Neuron (in vitro differentiated cells): ENCODE results near the gene SV2B.
"Not testable (repeated sequence)": the region's sequence is repeated elsewhere in the genome, so short reads cannot be mapped to it uniquely, and the experiment has no call there.

Experiments used
- H2AFZ ChIP-seq: one replicate; pipeline ENCODE4 v1.6.1; 2013; ENCODE audit warnings: low read depth, mild to moderate bottlenecking, inconsistent platforms, low read length, moderate library complexity
- H3K27me3 ChIP-seq: one replicate; pipeline ENCODE4 v1.6.1; 2013; ENCODE audit warnings: low read length; ENCODE audit not compliant: insufficient read depth
- H3K36me3 ChIP-seq: one replicate; pipeline ENCODE4 v1.6.1; 2013; ENCODE audit warnings: low read length; ENCODE audit not compliant: insufficient read depth
- H3K4me1 ChIP-seq: one replicate; pipeline ENCODE4 v1.6.1; 2013; ENCODE audit warnings: low read length; ENCODE audit not compliant: insufficient read depth
- H3K4me3 ChIP-seq: 2 replicates; pipeline ENCODE4 v1.5.1; 2013; ENCODE audit warnings: mild to moderate bottlenecking, low read length, moderate library complexity
- H3K9me3 ChIP-seq: one replicate; pipeline ENCODE4 v1.6.1; 2013; ENCODE audit warnings: low read length

SV2B gene

DNA sequence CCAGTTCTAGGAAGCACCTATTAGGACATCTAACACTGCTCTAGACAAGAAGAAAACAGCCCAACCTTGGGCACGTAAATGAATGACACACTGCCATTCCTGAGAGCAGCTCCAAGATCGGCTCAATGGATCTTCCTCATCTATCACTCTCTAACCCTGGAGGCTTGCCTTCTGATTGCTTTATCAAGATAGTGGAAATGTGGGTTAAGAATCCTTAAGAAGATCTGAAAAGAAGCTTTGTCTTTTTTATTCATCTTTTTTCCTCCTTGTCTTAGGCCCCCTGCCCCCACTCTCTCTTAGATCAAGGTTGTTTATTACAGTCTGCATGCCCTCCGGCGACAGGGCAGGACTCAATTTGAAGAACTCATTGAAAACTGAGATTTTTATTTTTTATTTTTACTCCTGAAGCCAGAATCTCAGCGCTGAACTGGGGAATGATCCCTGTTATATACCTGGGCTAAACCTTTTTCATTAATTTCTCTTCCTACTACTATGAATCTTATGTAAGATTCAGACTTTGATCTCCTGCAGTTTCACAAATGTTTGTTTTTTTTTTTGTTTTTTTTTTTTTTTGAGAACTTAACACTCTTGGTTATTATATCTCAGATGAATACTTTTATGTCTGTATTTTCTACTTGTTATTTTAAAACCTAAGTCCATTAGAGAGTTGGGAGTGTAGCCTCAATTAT is 219.5 kb downstream of the SV2B start:
- no peak overlapping the region for H3K4me3 ChIP-seq
- no peaks in the 10 kb centered on the region for H3K4me1 ChIP-seq
- no peaks in the 10 kb centered on the region for H3K9me3 ChIP-seq
- H3K36me3 ChIP-seq, result no peaks in the 10 kb centered on the region
- no peaks in the 10 kb centered on the region for H3K27me3 ChIP-seq
- H2AFZ ChIP-seq, result no peak overlapping the region

DNA sequence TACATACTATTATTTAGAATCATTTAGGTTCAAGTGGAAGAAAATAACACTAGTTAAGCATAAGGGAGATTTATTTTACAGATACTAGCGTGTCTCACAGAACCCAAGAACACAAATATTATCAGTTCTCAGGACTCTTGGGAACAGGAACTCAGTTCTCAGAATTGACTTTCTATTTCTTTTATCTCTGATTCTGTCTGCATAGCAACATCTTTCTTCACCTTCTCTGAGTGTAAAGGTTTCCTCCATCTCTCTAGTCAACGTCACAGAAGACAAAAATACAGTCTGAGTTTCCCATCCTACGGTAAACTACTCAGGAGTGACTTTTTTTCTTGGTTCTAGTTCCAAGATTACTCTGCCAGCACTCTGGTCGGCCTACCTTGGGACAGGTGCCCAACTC is 220.0 kb downstream of the SV2B start:
- Histone ChIP-seq H3K4me3 (no peak overlapping the region), H3K9me3 (no peaks in the 10 kb centered on the region), H2AFZ (no peak overlapping the region), H3K36me3 (no peaks in the 10 kb centered on the region), H3K4me1 (no peaks in the 10 kb centered on the region), H3K27me3 (no peaks in the 10 kb centered on the region)

DNA sequence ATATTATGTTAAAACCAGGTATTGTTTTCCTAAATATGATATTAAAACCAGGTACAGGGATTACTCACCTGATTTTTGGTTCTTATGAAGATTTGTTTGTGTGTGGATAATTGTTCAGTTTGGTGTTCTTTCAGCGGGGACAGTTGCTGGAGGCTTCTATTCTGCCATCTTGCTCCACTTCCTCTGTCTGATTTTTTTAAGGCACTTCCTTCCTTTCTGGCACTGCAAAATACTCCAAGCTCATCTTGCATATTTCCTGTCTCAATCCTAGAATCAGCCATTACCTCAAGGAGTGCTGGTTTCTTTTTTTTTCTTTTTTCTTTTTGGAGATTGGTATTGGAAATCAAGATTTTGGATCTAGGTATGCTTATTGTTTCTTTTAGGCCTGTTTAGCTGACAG is 229.9 kb downstream of the SV2B start:
- H3K27me3 ChIP-seq, result peaks cover 2% of the 10 kb centered on the region
- H3K9me3 ChIP-seq, result no peaks in the 10 kb centered on the region
- H3K4me3 ChIP-seq, result no peak overlapping the region
- H2AFZ ChIP-seq, result no peak overlapping the region
- H3K36me3 ChIP-seq, result no peaks in the 10 kb centered on the region
- no peaks in the 10 kb centered on the region for H3K4me1 ChIP-seq

DNA sequence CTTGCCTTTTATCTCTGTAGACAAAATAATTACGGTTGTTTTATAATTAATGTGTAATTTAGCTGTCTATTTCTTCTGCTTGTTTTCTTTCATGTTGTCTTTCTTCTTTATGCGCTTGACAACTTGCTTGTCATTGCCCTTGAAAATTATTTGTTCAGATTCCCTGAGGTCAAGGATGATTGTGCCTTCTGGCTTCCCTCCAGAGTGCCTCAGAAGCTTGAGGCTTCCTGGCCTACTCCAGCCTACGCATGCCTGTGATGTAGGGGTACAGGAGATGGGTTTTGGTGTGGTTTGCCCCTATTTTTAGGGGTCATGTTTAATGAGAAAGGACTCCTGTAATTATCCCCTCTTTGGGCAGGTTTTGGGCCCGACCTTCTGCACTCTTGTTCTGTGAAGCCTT is 231.5 kb downstream of the SV2B start:
- no peaks in the 10 kb centered on the region for H3K36me3 ChIP-seq
- no peaks in the 10 kb centered on the region for H3K9me3 ChIP-seq
- peaks cover 3% of the 10 kb centered on the region for H3K27me3 ChIP-seq
- H2AFZ ChIP-seq, result no peak overlapping the region
- H3K4me1 ChIP-seq, result no peaks in the 10 kb centered on the region
- H3K4me3 ChIP-seq, result no peak overlapping the region

DNA sequence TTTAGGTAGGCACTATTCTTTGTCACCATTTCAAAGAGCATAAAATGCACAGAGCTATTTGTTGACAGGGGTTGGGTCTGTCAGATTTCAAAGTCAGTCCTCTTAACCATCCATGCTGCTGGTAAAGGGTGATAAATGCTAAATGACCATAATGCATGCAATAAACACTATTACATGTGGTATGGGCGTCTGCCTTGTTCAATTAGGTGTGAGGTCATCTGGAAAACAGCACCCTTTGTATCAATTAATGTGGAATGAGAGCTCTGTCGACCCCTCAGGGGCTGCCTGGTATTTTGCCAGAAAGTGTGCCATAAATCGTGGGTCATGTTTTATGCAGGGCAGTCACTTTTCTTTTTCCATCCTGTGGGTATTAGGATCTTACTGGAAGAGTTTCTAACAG is 235.6 kb downstream of the SV2B start:
- no peaks in the 10 kb centered on the region for H3K9me3 ChIP-seq
- no peaks in the 10 kb centered on the region for H3K36me3 ChIP-seq
- no peak overlapping the region for H2AFZ ChIP-seq
- no peaks in the 10 kb centered on the region for H3K4me1 ChIP-seq
- H3K4me3 ChIP-seq, result no peak overlapping the region
- peaks cover 3% of the 10 kb centered on the region for H3K27me3 ChIP-seq

DNA sequence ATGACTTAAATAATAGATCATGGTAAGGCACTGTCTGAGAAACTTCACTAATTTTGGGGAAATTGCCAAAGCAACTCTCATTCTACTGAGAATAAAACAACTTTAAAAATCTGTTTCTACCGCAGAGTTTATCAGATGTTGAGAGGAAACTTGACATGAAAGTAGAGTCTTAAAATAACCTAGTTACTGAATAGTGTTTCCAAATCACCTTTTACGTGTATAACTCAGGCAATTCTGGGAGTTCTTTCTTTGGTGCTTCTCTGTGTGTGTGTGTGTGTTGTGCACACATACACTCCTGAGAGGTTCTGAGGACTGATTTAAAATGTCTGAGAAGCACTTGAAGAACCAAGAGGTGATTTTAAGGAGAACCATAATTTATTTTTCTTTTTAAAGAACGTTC is 236.6 kb downstream of the SV2B start:
- Histone ChIP-seq H3K27me3 (peaks cover 3% of the 10 kb centered on the region), H2AFZ (no peak overlapping the region), H3K4me1 (no peaks in the 10 kb centered on the region), H3K9me3 (no peaks in the 10 kb centered on the region), H3K4me3 (no peak overlapping the region), H3K36me3 (no peaks in the 10 kb centered on the region)

DNA sequence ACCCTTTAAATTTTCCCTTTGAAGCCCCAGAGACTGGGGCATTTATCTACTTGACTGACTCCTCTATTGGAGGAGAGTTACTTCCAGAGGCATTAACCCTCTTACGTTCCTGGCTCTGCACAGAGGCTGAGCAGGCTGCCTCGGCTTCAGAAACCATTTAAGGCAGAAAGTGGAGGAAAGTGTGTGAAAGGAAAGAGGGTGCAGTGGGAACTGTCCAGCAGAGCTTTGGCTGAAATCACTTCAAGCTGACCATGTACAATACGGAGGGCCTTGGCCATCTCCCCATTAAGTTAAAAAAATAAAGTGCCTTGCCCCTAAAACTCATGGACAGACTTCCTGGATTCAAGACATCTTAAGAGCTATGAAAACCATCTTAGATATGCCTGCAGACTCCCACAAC is 238.7 kb downstream of the SV2B start:
- no peaks in the 10 kb centered on the region for H3K36me3 ChIP-seq
- H3K27me3 ChIP-seq, result peaks cover 3% of the 10 kb centered on the region
- no peak overlapping the region for H3K4me3 ChIP-seq
- no peaks in the 10 kb centered on the region for H3K4me1 ChIP-seq
- no peaks in the 10 kb centered on the region for H3K9me3 ChIP-seq
- H2AFZ ChIP-seq, result no peak overlapping the region

DNA sequence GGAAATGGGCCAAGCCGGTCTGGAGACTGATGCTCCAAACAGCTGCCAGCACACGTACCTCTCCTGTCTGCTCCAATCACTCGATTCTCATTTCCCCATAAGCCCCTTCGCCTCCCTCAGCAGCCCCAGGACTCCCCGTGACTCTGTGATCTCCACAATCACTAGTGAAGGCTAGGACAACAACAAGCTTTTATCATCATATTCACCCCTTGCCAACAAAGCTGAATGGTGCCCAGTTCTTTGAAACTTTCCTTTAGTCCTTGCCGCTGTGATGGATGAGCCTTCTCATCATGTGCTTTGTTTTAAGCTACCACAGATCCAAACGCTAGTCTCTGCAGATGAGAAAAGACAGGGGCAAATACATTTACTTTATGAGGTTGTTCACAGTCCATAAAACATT is 242.0 kb downstream of the SV2B start:
- Histone ChIP-seq H3K36me3 (no peaks in the 10 kb centered on the region), H3K9me3 (no peaks in the 10 kb centered on the region), H3K27me3 (no peaks in the 10 kb centered on the region), H3K4me1 (no peaks in the 10 kb centered on the region), H2AFZ (no peak overlapping the region), H3K4me3 (no peak overlapping the region)

DNA sequence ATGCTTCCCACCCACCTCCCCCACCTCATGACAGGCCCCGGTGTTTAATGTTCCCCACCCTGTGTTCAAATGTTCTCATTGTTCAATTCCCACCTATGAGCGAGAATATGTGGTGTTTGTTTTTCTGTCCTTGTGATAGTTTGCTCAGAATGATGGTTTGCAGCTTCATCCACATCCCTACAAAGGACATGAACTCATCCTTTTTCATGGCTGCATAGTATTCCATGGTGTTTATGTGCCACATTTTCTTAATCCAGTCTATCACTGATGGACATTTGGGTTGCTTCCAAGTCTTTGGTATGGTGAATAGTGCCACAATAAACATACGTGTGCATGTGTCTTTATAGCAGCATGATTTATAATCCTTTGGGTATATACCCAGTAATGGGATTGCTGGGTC is 244.9 kb downstream of the SV2B start:
- not testable (repeated sequence) for H2AFZ ChIP-seq, H3K27me3 ChIP-seq, H3K36me3 ChIP-seq, H3K4me3 ChIP-seq, H3K9me3 ChIP-seq, H3K4me1 ChIP-seq

DNA sequence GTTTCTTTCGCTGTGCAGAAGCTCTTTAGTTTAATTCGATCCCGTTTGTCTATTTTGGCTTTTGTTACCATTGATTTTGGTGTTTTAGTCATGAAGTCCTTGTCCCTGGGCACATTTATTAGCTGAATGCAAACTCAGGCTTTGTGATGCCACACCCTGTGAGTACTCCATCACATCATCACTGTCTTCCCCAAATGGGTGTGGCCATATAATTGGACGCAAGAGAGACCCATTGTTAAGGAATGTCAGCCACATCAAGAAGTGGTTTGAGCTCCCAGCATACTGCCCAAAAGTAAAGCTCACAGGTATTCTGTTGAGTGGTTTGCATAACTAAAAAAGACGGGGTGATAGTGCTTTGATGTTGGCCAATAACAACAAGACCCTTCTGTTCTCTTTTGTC is 245.7 kb downstream of the SV2B start:
- no peak overlapping the region for H3K4me3 ChIP-seq
- no peaks in the 10 kb centered on the region for H3K27me3 ChIP-seq

DNA sequence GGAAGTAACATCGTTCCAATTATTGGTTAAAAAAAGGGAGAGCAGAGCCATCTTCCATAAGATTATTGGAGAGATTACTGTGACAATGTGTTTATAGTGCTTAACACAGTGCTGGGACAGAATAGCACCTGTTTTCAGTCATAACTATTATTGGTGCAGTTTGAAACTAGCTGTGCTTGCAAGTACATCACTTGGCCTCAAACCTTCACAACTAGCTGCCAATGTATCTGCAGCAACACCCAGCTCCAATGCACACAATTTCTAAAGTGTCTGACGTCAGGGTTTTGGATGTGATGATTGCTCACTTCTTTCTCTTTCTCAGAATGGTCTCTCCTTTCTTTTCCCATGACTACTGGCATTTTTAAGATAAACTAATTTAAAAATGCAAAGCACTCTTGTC is 246.2 kb downstream of the SV2B start:
- H2AFZ ChIP-seq, result no peak overlapping the region
- H3K27me3 ChIP-seq, result no peaks in the 10 kb centered on the region
- no peaks in the 10 kb centered on the region for H3K4me1 ChIP-seq
- no peaks in the 10 kb centered on the region for H3K9me3 ChIP-seq
- no peak overlapping the region for H3K4me3 ChIP-seq
- no peaks in the 10 kb centered on the region for H3K36me3 ChIP-seq

More for the DNA sequence above, 245.7 kb downstream of the SV2B start:
- H2AFZ ChIP-seq, result no peak overlapping the region
- no peaks in the 10 kb centered on the region for H3K4me1 ChIP-seq
- H3K36me3 ChIP-seq, result no peaks in the 10 kb centered on the region
- H3K9me3 ChIP-seq, result no peaks in the 10 kb centered on the region

DNA sequence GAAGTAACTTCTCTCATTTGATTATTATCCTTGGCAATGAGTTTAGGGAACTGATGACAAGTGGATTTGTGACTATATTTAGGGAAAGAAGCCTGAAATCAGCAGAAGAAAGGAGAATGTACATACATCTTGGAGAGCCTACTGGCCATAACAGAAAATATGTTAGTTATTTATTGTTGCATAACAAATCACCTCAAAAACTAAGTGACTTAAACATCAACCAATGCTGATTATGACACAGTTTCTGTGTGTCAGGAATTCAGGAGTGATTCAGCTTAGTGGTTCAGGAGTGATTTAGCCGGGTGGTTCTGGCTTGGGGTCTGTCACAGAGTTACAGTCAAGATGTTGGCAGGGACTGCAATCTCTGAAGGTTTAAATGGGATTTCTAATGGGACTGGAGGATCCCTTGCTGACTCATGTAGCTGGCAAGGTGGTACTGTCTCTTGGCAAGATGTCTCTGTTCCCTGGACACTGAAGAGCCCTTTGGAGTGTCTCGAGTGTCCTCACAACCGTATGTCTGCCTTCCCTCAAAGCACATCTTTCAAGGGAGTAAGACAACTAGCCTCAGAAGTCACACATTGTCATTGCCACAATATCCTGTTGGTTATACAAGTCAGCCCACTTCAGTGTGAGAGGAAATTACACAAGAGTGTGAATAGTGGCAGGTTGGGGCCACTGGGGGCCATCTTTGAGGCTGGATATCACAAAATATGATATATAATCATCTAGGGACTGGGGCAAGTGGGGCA is 248.9 kb downstream of the SV2B start:
- Histone ChIP-seq H3K27me3 (no peaks in the 10 kb centered on the region), H3K36me3 (no peaks in the 10 kb centered on the region), H3K4me3 (no peak overlapping the region), H3K4me1 (no peaks in the 10 kb centered on the region), H3K9me3 (no peaks in the 10 kb centered on the region), H2AFZ (no peak overlapping the region)
